Fibroblast of lung (primary cell): ENCODE data around the gene HIGD2A. TPM values are rescaled to one million over a fixed set of nuclear protein-coding genes. Genes with fewer than 3 reads are reported as not detected.

Experiments used
- DNase-seq, 2 donors: peaks; one replicate each; pipeline versions ENCODE4 v3.0.0 to v3.0.0-alpha.2; 2010; ENCODE audit warnings: low read depth in 2 of 2
- H2AFZ ChIP-seq: 2 replicates; pipeline ENCODE4 v1.5.1; 2012; ENCODE audit warnings: low read length, control low read depth, inconsistent platforms
- H3K27ac ChIP-seq: 2 replicates; pipeline ENCODE4 v1.5.1; 2011; ENCODE audit warnings: low read length, control low read depth; ENCODE audit not compliant: insufficient read depth
- H3K27me3 ChIP-seq: 2 replicates; pipeline ENCODE4 v1.5.1; 2011; ENCODE audit warnings: mild to moderate bottlenecking, low read length; ENCODE audit not compliant: control insufficient read depth, insufficient read depth
- H3K36me3 ChIP-seq: 2 replicates; pipeline ENCODE4 v1.5.1; 2011; ENCODE audit warnings: low read length; ENCODE audit not compliant: control insufficient read depth, insufficient read depth
- H3K4me1 ChIP-seq: 2 replicates; pipeline ENCODE4 v1.5.1; 2011; ENCODE audit warnings: low read length; ENCODE audit not compliant: control insufficient read depth, insufficient read depth; ENCODE audit errors: extremely low read depth
- H3K4me2 ChIP-seq: 2 replicates; pipeline ENCODE4 v1.5.1; 2011; ENCODE audit warnings: low read length, control low read depth; ENCODE audit not compliant: insufficient read depth; ENCODE audit errors: extremely low read depth
- H3K4me3 ChIP-seq, 4 experiments: fragments of 200-600 bp in 1 of 4; sonication (generic) in 1 of 4; replicated peaks in 1 of 4; 2 replicates each; pipeline ENCODE4 v1.5.1; 2011 to 2016; ENCODE audit warnings: low read length in 4 of 4, low read depth in 3 of 4, mild to moderate bottlenecking in 3 of 4, control low read depth in 2 of 4, inconsistent platforms in 1 of 4, mixed read lengths in 1 of 4; ENCODE audit not compliant: insufficient read depth in 1 of 4; ENCODE audit errors: control extremely low read depth in 1 of 4
- H3K79me2 ChIP-seq: 2 replicates; pipeline ENCODE4 v1.5.1; 2012; ENCODE audit warnings: mild to moderate bottlenecking, low read length, inconsistent platforms; ENCODE audit not compliant: control insufficient read depth, insufficient read depth
- H3K9ac ChIP-seq: 2 replicates; pipeline ENCODE4 v1.5.1; 2011; ENCODE audit warnings: mild to moderate bottlenecking, low read length, control low read depth; ENCODE audit not compliant: insufficient read depth
- H3K9me3 ChIP-seq: 2 replicates; pipeline ENCODE4 v1.5.1; 2012; ENCODE audit warnings: low read depth, low read length; ENCODE audit not compliant: control insufficient read depth, insufficient read depth
- H4K20me1 ChIP-seq: 2 replicates; pipeline ENCODE4 v1.5.1; 2011; ENCODE audit warnings: low read length; ENCODE audit not compliant: control insufficient read depth, insufficient read depth; ENCODE audit errors: extremely low read depth
- EZH2 ChIP-seq: IDR thresholded peaks from 2 replicates; pipeline ENCODE4 v1.5.1; 2012; ENCODE audit warnings: low read length, control low read depth, mild to moderate bottlenecking; ENCODE audit errors: missing control alignments
- polyA minus RNA-seq: library from RNA; depleted of rRNA, polyadenylated mRNA; stranded (reverse); fragments of >200 nt; gene quantifications from 2 replicates; pipeline ENCODE4 v1.2.3, GENCODE V29; 2011; ENCODE audit warnings: low replicate concordance
- polyA plus RNA-seq, 2 donors: library from polyadenylated mRNA; depleted of rRNA in 1 of 2; stranded (reverse) in 1 of 2; unstranded in 1 of 2; fragments of >200 nt; gene quantifications; 2 replicates each; pipeline ENCODE4 v1.2.1, GENCODE V29; 2011 to 2012; ENCODE audit warnings: missing spikeins in 1 of 2
- total RNA-seq: library from RNA; depleted of rRNA; stranded (reverse); fragments of >200 nt; gene quantifications from 2 replicates; pipeline ENCODE4 v1.2.1, GENCODE V29; 2014
- TF ChIP-seq, protein P1 (sequence below), 2 donors: IDR thresholded peaks in 1 of 2; conservative IDR thresholded peaks in 1 of 2; 1 replicate in 1 of 2; 2 replicates in 1 of 2; pipeline ENCODE4 v1.5.1; 2011 to 2012; ENCODE audit warnings: low read length in 2 of 2, control low read depth in 1 of 2, inconsistent platforms in 1 of 2, low read depth in 1 of 2, mild to moderate bottlenecking in 1 of 2

Gene HIGD2A
- total RNA-seq (41.6 and 54.7 TPM in 2 replicates), polyA plus RNA-seq (77.6 and 94.9 TPM in 2 replicates), polyA minus RNA-seq (52.9 and 67.0 TPM in 2 replicates)
- 143 and 164 TPM in 2 replicates for polyA plus RNA-seq (2012)

- Histone ChIP-seq H3K4me1 (peaks cover 12% of the 10 kb centered on the region), H3K9me3 (no peaks in the 10 kb centered on the region), H3K4me3 (peak within 1 kb of the TSS; percentile 78 to 92 (median 88)), H3K79me2 (peaks cover 31% of the 10 kb centered on the region), H3K4me2 (peak within 1 kb of the TSS; percentile 86), H4K20me1 (no peaks in the 10 kb centered on the region), H3K36me3 (peaks cover 18% of the 10 kb centered on the region), H3K27ac (peak within 1 kb of the TSS; percentile 95), H3K9ac (peak within 1 kb of the TSS; percentile 84), H2AFZ (peak within 1 kb of the TSS; percentile 83), H3K27me3 (no peaks in the 10 kb centered on the region)
- peak; percentile 98 to 99 for DNase-seq
- TF ChIP-seq, protein P1, sequence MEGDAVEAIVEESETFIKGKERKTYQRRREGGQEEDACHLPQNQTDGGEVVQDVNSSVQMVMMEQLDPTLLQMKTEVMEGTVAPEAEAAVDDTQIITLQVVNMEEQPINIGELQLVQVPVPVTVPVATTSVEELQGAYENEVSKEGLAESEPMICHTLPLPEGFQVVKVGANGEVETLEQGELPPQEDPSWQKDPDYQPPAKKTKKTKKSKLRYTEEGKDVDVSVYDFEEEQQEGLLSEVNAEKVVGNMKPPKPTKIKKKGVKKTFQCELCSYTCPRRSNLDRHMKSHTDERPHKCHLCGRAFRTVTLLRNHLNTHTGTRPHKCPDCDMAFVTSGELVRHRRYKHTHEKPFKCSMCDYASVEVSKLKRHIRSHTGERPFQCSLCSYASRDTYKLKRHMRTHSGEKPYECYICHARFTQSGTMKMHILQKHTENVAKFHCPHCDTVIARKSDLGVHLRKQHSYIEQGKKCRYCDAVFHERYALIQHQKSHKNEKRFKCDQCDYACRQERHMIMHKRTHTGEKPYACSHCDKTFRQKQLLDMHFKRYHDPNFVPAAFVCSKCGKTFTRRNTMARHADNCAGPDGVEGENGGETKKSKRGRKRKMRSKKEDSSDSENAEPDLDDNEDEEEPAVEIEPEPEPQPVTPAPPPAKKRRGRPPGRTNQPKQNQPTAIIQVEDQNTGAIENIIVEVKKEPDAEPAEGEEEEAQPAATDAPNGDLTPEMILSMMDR (conservative IDR thresholded peaks at IDR 0.05 in 1 of 2, IDR thresholded peaks at IDR 0.05 in 1 of 2; ENCODE audit: low read depth in 1 of 2, low read length in 2 of 2): no peak
- no peak for TF ChIP-seq EZH2
Observed at GRCh38 chr5:176388444-176389134, at the start of gene HIGD2A, which contains the start of gene NOP16. HIGD2A (plus strand) TSS chr5:176388751; CDS start chr5:176388820, 69 bp downstream. NOP16 (minus strand) TSS chr5:176388598; CDS start chr5:176388539, 59 bp downstream.

- no peaks in the 10 kb centered on the region for H3K9me3 ChIP-seq
- H3K79me2 ChIP-seq: no peaks in the 10 kb centered on the region
- no peaks in the 10 kb centered on the region for H3K36me3 ChIP-seq
- H3K27me3 ChIP-seq: no peaks in the 10 kb centered on the region
- H3K9ac ChIP-seq: no peak overlapping the region
- H4K20me1 ChIP-seq: no peaks in the 10 kb centered on the region
- no peaks in the 10 kb centered on the region for H3K4me1 ChIP-seq
- H3K4me2 ChIP-seq: no peak overlapping the region
- no peak overlapping the region for H3K27ac ChIP-seq
- TF ChIP-seq, protein P1 (conservative IDR thresholded peaks at IDR 0.05 in 1 of 2, IDR thresholded peaks at IDR 0.05 in 1 of 2; ENCODE audit: low read depth in 1 of 2, low read length in 2 of 2): no peak
- TF ChIP-seq EZH2: no peak
- H3K4me3 ChIP-seq: no peak overlapping the region
- no peak overlapping the region for H2AFZ ChIP-seq
- DNase-seq: no peak
Observed at GRCh38 chr5:176339304-176339703, 49.2 kb upstream of the HIGD2A start.

GRCh38 chr5:176341325-176342157, 47.0 kb upstream of the HIGD2A start:
- no peak overlapping the region for H3K27ac ChIP-seq
- DNase-seq: no peak
- no peak overlapping the region for H2AFZ ChIP-seq
- no peak overlapping the region for H3K4me2 ChIP-seq
- H3K79me2 ChIP-seq: no peaks in the 10 kb centered on the region
- H3K36me3 ChIP-seq: peaks cover 3% of the 10 kb centered on the region
- no peaks in the 10 kb centered on the region for H4K20me1 ChIP-seq
- no peak overlapping the region for H3K9ac ChIP-seq
- H3K4me1 ChIP-seq: no peaks in the 10 kb centered on the region
- no peaks in the 10 kb centered on the region for H3K27me3 ChIP-seq
- no peak overlapping the region for H3K4me3 ChIP-seq
- H3K9me3 ChIP-seq: no peaks in the 10 kb centered on the region
- TF ChIP-seq EZH2: no peak
- TF ChIP-seq, protein P1 (conservative IDR thresholded peaks at IDR 0.05 in 1 of 2, IDR thresholded peaks at IDR 0.05 in 1 of 2; ENCODE audit: low read depth in 1 of 2, low read length in 2 of 2): no peak
